GM19240 (cell line): ENCODE results near the gene MEP1B.
"Not testable (repeated sequence)": the region's sequence is repeated elsewhere in the genome, so short reads cannot be mapped to it uniquely, and the experiment has no call there.

Source experiments
- DNase-seq: peaks from one replicate; pipeline ENCODE4 v3.0.0; 2011; ENCODE audit warnings: low spot score; ENCODE audit not compliant: insufficient read length

The MEP1B gene

GRCh38 chr18:32208577-32208976, 18.7 kb downstream of the MEP1B start:
- no peak for DNase-seq

DNA sequence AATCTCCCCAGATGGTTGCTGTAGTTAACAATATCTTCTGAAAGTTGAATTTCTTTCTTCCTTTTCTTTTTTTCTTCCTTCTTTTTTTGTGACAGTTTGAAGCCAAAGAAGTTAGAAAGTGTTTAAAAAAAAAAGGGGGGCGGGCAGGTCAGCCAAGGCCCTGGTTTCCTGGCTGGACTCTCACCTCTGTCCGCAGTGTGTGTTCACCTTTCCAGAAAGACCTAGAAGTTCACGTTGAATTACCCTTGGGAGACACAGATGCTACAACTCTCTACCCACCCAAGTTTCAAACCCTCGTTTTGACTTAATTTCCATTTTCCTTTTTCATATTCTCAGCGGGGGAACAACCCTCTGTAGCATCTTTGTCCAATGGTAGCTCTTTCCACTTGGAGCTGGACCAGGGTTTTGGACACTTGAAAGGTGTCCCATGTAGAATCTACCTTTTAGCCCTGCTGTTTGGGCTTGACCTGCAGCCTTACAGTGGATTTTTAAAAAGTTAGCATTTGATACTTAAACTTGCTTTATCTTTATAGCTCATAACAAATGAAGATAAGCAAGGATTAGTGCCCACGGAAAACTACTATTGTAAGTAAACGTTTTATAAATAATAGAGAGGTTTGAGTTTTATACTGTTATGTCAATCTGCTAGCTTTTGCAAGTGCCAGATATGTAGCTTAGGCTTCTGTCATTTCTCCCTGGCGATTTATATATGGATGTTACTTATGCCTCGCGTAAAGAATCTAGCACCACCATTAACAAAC, 20.0 kb downstream of the MEP1B start:
- DNase-seq, result no peak

- DNase-seq, result no peak
Measured at GRCh38 chr18:32213693-32214092, 23.9 kb downstream of the MEP1B start.

GRCh38 chr18:32216390-32216789, 26.6 kb downstream of the MEP1B start:
- DNase-seq, result no peak

- no peak for DNase-seq
Measured at GRCh38 chr18:32219431-32220018, 29.7 kb downstream of the MEP1B start.

DNA sequence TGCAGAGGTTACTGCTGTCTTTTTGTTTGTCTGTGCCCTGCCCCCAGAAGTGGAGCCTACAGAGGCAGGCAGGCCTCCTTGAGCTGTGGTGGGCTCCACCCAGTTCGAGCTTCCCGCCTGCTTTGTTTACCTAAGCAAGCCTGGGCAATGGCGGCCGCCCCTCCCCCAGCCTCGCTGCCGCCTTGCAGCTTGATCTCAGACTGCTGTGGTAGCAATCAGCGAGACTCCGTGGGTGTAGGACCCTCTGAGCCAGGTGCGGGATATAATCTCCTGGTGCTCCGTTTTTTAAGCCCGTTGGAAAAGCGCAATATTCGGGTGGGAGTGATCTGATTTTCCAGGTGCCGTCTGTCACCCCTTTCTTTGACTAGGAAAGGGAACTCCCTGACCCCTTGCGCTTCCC, 43.5 kb downstream of the MEP1B start:
- not testable (repeated sequence) for DNase-seq

- no peak for DNase-seq
Measured at GRCh38 chr18:32237049-32237448, 47.2 kb downstream of the MEP1B start.

- DNase-seq, result no peak
Measured at GRCh38 chr18:32238635-32239268, 48.9 kb downstream of the MEP1B start.

DNA sequence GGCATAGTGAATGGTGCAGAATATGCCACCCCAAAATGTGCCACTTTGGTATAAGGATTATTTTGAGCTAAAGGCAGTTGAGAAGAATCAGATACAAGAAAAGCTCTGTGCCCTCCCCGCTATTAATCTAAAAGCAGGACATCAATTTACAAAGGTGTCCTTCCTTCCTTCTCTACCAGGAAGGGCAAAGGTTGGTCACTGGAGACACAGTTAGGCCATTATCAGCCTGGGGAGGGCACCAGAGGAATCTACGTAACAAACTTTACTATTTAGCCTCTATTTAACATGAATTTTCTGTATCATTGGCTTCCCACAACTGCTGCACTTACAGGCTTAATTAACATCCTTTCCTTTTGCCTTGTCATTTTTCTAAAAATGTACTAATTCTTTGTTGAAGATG, 52.6 kb downstream of the MEP1B start:
- no peak for DNase-seq

DNA sequence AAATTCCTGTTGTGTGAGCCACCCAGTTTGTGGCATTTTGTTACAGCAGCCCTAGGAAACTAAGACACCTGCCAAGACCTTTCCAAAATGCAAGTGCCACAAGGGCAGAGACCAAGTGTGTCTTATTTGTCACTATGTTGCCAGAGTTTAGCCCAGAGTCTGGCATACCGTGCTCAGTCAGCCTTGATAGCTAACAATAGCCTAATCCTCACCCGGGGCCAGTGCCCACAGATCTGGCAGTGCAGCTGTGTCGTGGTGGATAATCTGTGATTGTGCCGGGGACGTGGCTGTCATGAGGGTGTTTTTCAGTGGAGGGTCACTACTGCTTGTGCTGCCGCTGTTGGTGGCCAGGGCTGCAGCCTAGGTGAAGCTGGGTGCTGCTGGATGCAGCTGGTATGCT, 53.5 kb downstream of the MEP1B start:
- no peak for DNase-seq

DNA sequence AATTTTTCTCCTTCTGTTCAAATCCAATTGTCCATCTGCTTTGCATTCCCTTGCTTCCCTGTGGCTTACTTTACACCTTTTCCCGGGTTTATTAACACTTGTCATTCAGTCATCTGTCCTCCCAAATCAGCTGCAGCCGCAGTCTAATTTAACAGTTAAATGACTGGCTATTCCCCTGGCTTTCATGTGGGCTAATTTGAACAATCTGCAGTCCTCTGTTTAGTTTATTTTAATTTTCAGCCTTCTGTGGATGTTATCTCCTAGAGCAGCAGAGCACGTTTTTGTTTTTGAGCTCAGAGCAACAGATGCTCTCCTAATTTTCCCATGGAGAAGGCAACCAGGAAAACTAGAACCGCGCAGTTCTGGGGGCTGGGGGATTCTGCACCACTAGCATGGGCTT, 55.0 kb downstream of the MEP1B start:
- DNase-seq, result no peak

DNA sequence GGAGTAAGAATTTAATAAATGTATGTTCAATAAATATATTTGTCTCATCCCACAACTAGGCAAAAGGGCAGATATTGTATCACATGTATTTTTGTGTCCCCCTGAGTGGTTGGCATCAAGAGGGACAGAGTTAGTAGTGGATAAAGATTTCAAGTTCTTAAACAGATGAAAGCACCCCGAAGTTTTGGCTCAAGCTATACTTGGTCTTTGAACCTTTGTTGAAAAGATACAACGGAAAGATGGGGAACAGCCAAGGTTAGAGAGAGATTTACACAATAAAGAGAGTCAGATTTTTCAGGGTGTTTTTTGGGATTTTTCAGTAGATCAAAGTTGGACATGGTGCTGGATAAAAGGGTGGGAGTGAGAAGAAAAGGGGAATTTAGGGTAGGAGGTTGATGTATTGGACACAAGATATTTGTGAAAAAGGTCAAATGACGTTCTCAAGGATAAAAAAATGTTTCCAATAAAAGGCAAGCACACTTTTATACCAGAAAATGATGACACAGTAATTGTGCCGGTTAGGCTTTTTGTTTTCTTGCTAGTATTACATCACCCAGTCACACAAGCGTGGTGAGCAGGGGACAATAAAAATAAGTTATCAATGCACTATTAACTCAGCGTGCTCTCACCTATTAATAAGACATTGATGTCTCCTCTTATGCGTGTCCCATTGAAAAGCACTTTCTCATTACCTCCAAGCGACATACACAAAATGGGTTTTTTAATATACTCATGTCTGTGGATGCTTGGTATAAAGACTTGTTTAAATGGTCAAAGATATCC, 59.5 kb downstream of the MEP1B start:
- DNase-seq, result no peak

DNA sequence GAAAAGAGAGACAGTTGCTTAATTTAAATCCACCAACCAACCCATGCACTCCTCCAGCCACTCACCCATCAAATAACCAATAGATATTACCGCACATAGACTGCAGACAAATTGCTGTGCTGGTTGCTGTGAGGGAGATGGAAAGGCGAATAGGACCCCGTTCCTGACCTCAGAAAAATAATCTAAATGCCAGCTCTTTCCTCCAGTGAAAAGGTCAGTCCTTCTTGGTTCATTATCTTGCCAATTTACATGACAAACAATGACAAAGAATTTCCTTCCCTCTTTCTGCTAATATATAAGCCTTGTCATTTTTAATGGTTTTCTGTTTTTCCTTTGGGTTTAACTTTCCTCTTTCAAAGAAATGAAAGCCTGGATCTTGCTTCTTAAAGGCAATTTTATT, 61.6 kb downstream of the MEP1B start:
- no peak for DNase-seq

GRCh38 chr18:32252141-32252860, 62.5 kb downstream of the MEP1B start:
- DNase-seq, result no peak

DNA sequence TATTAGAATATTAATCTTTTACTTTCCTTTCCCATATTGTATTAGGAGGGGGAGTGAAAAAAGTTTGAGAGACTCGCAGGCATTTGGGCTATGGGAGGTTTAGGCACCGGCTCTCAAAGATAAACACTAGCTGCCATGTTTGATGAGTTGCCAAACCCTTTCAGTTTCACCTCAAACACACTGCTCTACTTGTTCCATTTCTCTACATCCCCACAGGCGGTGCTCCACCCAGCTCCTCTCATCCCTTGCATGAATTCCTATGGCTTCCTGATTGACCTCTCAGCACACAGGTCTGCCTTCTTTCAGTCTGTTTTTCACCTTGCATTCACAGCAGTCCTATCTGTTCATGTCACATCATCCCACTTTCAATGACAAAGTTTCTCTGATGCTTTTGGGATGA, 65.7 kb downstream of the MEP1B start:
- no peak for DNase-seq

DNA sequence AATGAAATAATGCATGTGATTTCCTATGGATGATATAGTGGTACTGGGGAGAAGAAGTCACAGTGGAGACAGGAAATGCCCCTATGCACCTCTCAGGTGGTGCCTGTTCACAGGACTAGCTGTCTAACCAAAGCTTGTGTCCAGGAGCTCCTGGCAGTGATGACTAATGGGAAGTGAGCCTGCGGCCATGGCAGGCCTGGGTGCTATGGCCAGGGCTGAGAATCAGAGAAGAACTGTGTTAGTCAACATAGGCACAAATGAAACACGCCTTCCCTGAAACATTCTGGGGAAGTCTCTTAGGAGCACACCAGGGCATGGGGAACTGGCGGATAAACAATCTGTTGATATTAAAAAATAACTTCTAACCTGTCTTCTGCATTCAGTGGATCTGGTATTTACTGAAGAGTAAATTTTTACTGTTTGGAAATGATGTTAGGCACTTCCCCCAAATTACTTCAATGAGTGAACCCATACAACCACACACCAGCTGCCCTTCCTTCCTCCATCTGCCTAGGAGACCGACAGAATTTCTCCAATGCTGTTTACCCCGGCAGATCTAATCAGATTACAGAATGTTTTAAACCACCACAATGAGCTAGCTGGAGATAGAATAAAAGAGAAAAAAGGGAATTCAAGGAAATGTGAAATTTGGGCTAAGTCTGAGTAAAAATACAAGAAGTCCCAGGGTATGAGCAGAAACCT, 67.4 kb downstream of the MEP1B start:
- no peak for DNase-seq

- DNase-seq, result no peak
Measured at GRCh38 chr18:32258148-32258547, 68.3 kb downstream of the MEP1B start.

GRCh38 chr18:32258558-32259204, 68.8 kb downstream of the MEP1B start:
- DNase-seq, result no peak

DNA sequence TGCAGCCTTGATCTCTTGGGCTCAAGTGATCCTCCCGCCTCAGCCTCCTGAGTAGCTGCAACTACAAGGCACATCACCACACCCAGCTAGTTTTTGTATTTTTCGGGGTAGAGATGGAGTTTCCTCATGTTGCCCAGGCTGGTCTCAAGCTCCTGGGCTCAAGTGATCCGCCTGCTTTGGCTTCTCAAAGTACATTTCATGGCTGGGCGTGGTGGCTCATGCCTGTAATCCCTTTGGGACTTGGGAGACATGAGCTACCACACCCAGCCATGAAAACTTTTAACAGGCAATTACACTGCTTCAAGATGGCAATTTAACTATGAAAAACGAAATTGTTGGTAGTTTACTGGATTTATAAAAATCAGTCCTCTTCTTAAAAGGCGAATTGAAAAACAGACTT, 69.7 kb downstream of the MEP1B start:
- DNase-seq, result no peak

DNA sequence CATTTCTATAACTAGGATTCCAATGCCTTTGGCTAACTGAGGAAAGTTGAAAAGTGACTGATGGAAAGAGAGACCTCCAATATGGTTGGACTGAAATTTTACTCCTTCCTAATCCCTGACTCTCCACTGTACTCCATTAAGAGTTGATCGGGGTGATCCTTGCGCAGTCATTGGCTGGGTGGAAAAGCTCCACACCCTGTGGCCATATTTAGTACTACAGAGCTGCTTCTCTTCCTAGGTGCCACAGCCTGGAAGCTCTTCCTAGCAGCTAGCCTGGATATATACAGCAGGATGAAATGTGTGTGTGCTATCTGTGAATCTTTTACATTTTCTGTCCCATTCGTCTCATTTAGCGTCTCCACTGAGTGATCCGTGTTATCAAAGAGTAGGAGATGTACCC, 71.2 kb downstream of the MEP1B start:
- DNase-seq, result no peak
